Activated CD8-positive, alpha-beta T cell treated with anti-CD3 and anti-CD28 coated beads, Interleukin-2, amount 10 ng/mL, durations not matched to agents 7 days and 5 days (primary cell): ENCODE data around the gene AGBL1. TPM values are rescaled to one million over a fixed set of nuclear protein-coding genes. Genes with fewer than 3 reads are reported as not detected.

Source experiments
- ATAC-seq: fragments of 150-1000 bp; cut with Tn5 transposase; one replicate; pipeline ENCODE4 v1.10.0; 2021; ENCODE audit warnings: moderate library complexity
- CTCF ChIA-PET: fragments of 350-600 bp; sonication (Branson Sonifier 250); formaldehyde crosslinking; loops from one replicate; lab custom pipeline; 2021; ENCODE audit warnings: antibody characterized with exemption; lab: Charles Lee
- POLR2A ChIA-PET: fragments of 350-600 bp; sonication (Branson Sonifier 250); formaldehyde crosslinking; loops from one replicate; lab custom pipeline; 2021; ENCODE audit warnings: antibody characterized with exemption; lab: Charles Lee
- DNase-seq: peaks from one replicate; pipeline ENCODE4 v3.0.0-alpha.2; 2020
- H3K27ac Mint-ChIP-seq: one replicate; pipeline ENCODE4 v1.8.0; 2021; ENCODE audit warnings: mild to moderate bottlenecking, mixed read lengths
- H3K27me3 Mint-ChIP-seq: one replicate; pipeline ENCODE4 v1.8.0; 2021; ENCODE audit warnings: low read depth, mixed read lengths
- H3K36me3 Mint-ChIP-seq: one replicate; pipeline ENCODE4 v1.8.0; 2021; ENCODE audit warnings: low read depth, mixed read lengths
- H3K4me1 Mint-ChIP-seq: one replicate; pipeline ENCODE4 v1.8.0; 2021; ENCODE audit warnings: low read depth, mixed read lengths
- H3K4me3 Mint-ChIP-seq: one replicate; pipeline ENCODE4 v1.8.0; 2021; ENCODE audit warnings: mild to moderate bottlenecking, mixed read lengths
- H3K9me3 Mint-ChIP-seq: one replicate; pipeline ENCODE4 v1.8.0; 2022; ENCODE audit warnings: mixed read lengths; ENCODE audit not compliant: insufficient read depth
- total RNA-seq, 2 experiments: library from RNA; stranded (reverse); gene quantifications; one replicate each; pipeline ENCODE4 v1.2.3, GENCODE V29; 2021

The AGBL1 gene
- total RNA-seq, 2 experiments from 2014 or later, result not detected

- no peaks in the 10 kb centered on the region for H3K36me3 Mint-ChIP-seq
- H3K4me1 Mint-ChIP-seq, result no peaks in the 10 kb centered on the region
- no peak overlapping the region for H3K4me3 Mint-ChIP-seq
- H3K27ac Mint-ChIP-seq, result no peak overlapping the region
- H3K9me3 Mint-ChIP-seq, result peaks cover 4% of the 10 kb centered on the region
- POLR2A ChIA-PET, result no interaction called here
- ATAC-seq (no peak), DNase-seq (no peak)
- no peaks in the 10 kb centered on the region for H3K27me3 Mint-ChIP-seq
- CTCF ChIA-PET, result no interaction called here
Observed at GRCh38 chr15:86399041-86399954, 319.6 kb downstream of the AGBL1 start.

- ATAC-seq (no peak), DNase-seq (no peak)
- Mint-ChIP-seq H3K9me3 (peaks cover 4% of the 10 kb centered on the region), H3K36me3 (no peaks in the 10 kb centered on the region), H3K4me3 (no peak overlapping the region), H3K27ac (no peak overlapping the region), H3K4me1 (no peaks in the 10 kb centered on the region), H3K27me3 (no peaks in the 10 kb centered on the region)
- POLR2A ChIA-PET, result no interaction called here
- CTCF ChIA-PET, result no interaction called here
Observed at GRCh38 chr15:86403221-86403620, 323.6 kb downstream of the AGBL1 start.

GRCh38 chr15:86403914-86404583, 324.4 kb downstream of the AGBL1 start:
- DNase-seq, result no peak
- H3K36me3 Mint-ChIP-seq, result no peaks in the 10 kb centered on the region
- ATAC-seq, result no peak
- H3K27me3 Mint-ChIP-seq, result no peaks in the 10 kb centered on the region
- peaks cover 4% of the 10 kb centered on the region for H3K9me3 Mint-ChIP-seq
- POLR2A ChIA-PET, result no interaction called here
- no peaks in the 10 kb centered on the region for H3K4me1 Mint-ChIP-seq
- no peak overlapping the region for H3K4me3 Mint-ChIP-seq
- CTCF ChIA-PET, result no interaction called here
- no peak overlapping the region for H3K27ac Mint-ChIP-seq

DNA sequence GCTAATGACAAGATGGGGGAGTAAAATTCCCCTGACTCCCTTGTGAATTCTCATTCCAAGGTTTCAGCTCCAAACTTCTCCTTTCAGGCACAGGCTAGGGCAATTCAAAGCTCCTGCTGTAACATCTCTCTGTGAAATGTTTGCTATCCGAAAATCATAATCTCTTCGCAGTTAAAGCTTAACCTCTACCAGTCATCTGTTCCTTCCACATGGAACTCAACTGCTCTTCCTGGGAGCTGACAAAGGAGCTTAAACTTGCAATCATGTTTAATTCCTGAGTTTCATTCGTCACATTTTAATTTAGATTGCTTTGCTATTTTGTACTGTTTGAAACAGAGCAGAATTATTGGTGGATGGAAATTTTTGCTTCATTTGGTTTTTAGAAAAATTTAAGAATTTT, 328.6 kb downstream of the AGBL1 start:
- ChIA-PET CTCF (no interaction called here), POLR2A (no interaction called here)
- DNase-seq (no peak), ATAC-seq (no peak)
- no peaks in the 10 kb centered on the region for H3K27me3 Mint-ChIP-seq
- no peak overlapping the region for H3K27ac Mint-ChIP-seq
- no peak overlapping the region for H3K4me3 Mint-ChIP-seq
- no peaks in the 10 kb centered on the region for H3K4me1 Mint-ChIP-seq
- H3K9me3 Mint-ChIP-seq, result no peaks in the 10 kb centered on the region
- no peaks in the 10 kb centered on the region for H3K36me3 Mint-ChIP-seq

DNA sequence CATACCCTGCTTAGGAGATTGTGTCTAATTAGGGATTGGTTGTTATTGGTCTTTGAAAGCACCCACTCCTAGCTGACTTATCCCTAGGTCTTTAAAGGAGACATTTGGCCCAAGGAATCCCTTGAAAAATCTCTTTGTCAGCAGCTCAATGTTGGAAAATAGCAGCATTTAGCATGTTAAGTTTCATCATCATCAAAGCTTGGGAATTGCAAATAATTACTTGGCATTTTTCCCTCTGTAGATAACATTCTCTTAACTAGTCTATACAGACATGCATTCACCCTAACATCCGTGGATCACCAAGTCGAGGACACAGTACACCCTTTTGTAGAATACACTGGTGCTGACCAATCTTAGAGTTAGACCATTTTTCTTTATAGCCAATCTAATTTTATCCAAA, 332.2 kb downstream of the AGBL1 start:
- Mint-ChIP-seq H3K4me1 (no peaks in the 10 kb centered on the region), H3K4me3 (no peak overlapping the region), H3K9me3 (no peaks in the 10 kb centered on the region), H3K36me3 (no peaks in the 10 kb centered on the region), H3K27ac (no peak overlapping the region), H3K27me3 (no peaks in the 10 kb centered on the region)
- ChIA-PET CTCF (no interaction called here), POLR2A (no interaction called here)
- no peak for ATAC-seq
- no peak for DNase-seq

DNA sequence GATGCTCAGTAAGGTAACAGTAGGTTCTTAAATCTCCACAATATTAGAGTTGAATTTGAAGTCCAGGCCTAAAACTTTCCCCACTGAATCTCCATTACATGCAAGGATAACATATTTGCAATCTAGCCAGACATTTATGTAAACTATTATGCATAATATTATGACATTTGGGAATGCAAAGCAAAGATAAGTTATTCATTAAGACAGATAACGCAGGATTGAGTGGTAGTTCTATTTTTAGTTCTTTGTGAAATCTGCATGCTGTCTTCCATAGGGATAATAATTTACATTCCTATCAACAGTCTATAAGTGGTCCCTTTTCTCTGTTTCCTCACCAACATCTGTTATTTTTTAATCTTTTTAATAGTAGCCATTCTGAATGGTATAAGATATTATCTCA, 333.5 kb downstream of the AGBL1 start:
- Mint-ChIP-seq H3K27me3 (no peaks in the 10 kb centered on the region), H3K27ac (no peak overlapping the region), H3K36me3 (no peaks in the 10 kb centered on the region), H3K4me3 (no peak overlapping the region), H3K4me1 (no peaks in the 10 kb centered on the region), H3K9me3 (no peaks in the 10 kb centered on the region)
- DNase-seq (no peak), ATAC-seq (no peak)
- ChIA-PET CTCF (no interaction called here), POLR2A (no interaction called here)

- H3K36me3 Mint-ChIP-seq, result no peaks in the 10 kb centered on the region
- CTCF ChIA-PET, result no interaction called here
- no peaks in the 10 kb centered on the region for H3K27me3 Mint-ChIP-seq
- POLR2A ChIA-PET, result no interaction called here
- H3K9me3 Mint-ChIP-seq, result peaks cover 5% of the 10 kb centered on the region
- no peaks in the 10 kb centered on the region for H3K4me1 Mint-ChIP-seq
- no peak overlapping the region for H3K27ac Mint-ChIP-seq
- H3K4me3 Mint-ChIP-seq, result no peak overlapping the region
- no peak for DNase-seq
- no peak for ATAC-seq
Observed at GRCh38 chr15:86425746-86426145, 346.1 kb downstream of the AGBL1 start.

DNA sequence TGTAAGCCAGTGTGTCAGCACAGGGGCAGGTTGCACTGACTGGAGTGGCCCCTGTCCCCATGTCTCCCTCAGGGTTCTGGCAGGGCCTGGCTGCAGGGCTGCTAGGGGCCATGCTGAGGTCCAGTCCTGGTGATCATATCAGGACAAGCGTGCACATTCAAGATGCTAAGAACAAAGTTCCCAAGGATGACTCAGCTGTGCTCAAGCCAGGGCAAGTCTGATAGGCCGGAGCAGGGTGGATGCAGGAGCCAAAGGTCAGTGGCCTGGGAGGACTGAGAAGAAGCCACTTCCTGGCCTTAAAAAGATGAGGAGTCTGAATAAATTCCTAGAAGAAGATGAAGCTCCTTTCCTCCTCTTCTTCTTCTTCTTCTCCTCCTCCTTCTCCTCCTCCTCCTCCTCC, 353.2 kb downstream of the AGBL1 start:
- Mint-ChIP-seq H3K27me3 (no peaks in the 10 kb centered on the region), H3K36me3 (no peaks in the 10 kb centered on the region), H3K4me1 (no peaks in the 10 kb centered on the region), H3K9me3 (no peaks in the 10 kb centered on the region), H3K4me3 (no peak overlapping the region), H3K27ac (no peak overlapping the region)
- CTCF ChIA-PET, result no interaction called here
- POLR2A ChIA-PET, result no interaction called here
- DNase-seq (no peak), ATAC-seq (no peak)

- DNase-seq, result no peak
- H3K27me3 Mint-ChIP-seq, result no peaks in the 10 kb centered on the region
- H3K4me3 Mint-ChIP-seq, result no peak overlapping the region
- H3K4me1 Mint-ChIP-seq, result no peaks in the 10 kb centered on the region
- ATAC-seq, result no peak
- no peaks in the 10 kb centered on the region for H3K9me3 Mint-ChIP-seq
- ChIA-PET POLR2A (interaction anchor here (0.6 kb wide), 1 partner anchor 1446 kb away, joined by 7 read pairs; no protein-coding TSS in a partner anchor), CTCF (no interaction called here)
- no peaks in the 10 kb centered on the region for H3K36me3 Mint-ChIP-seq
- H3K27ac Mint-ChIP-seq, result no peak overlapping the region
Observed at GRCh38 chr15:86433983-86434382, 354.3 kb downstream of the AGBL1 start.

- Mint-ChIP-seq H3K9me3 (no peaks in the 10 kb centered on the region), H3K27ac (no peak overlapping the region), H3K27me3 (no peaks in the 10 kb centered on the region), H3K4me1 (no peaks in the 10 kb centered on the region), H3K36me3 (no peaks in the 10 kb centered on the region), H3K4me3 (no peak overlapping the region)
- ATAC-seq (no peak), DNase-seq (no peak)
- POLR2A ChIA-PET, result no interaction called here
- CTCF ChIA-PET, result no interaction called here
Observed at GRCh38 chr15:86439614-86440013, 359.9 kb downstream of the AGBL1 start.

DNA sequence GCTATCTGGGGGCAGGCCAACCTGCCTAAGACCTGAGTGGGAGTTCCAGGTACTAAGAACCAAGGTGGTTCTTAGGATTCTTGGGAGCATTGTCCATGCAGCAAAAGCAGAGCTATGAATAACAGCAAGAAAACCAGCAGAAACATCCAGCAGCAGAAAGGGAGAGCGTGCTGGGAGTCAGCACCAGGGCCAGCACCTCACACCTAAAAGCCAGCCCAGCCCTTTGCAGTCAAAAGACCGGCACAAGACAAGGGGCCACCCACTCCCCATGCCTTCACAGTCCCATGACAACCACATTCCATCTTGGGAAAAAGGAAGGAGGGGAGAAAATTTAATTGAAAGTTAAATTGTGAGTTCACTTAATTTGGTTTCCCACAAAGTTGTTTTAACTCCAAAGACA, 364.9 kb downstream of the AGBL1 start:
- Mint-ChIP-seq H3K27ac (no peak overlapping the region), H3K36me3 (no peaks in the 10 kb centered on the region), H3K9me3 (no peaks in the 10 kb centered on the region), H3K4me1 (no peaks in the 10 kb centered on the region), H3K27me3 (no peaks in the 10 kb centered on the region), H3K4me3 (no peak overlapping the region)
- POLR2A ChIA-PET, result no interaction called here
- DNase-seq (no peak), ATAC-seq (no peak)
- CTCF ChIA-PET, result no interaction called here

- Mint-ChIP-seq H3K36me3 (no peaks in the 10 kb centered on the region), H3K27ac (no peak overlapping the region), H3K27me3 (no peaks in the 10 kb centered on the region), H3K4me3 (no peak overlapping the region), H3K9me3 (no peaks in the 10 kb centered on the region), H3K4me1 (no peaks in the 10 kb centered on the region)
- DNase-seq (no peak), ATAC-seq (no peak)
- ChIA-PET CTCF (no interaction called here), POLR2A (no interaction called here)
Observed at GRCh38 chr15:86445579-86446252, 366.0 kb downstream of the AGBL1 start.
